ENCODE measurements around the gene BMS1.
"Not testable (repeated sequence)": the region's sequence is repeated elsewhere in the genome, so short reads cannot be mapped to it uniquely, and the experiment has no call there.

BMS1 gene

GRCh38 chr10:42782446-42783180 is at the start of gene BMS1:
Gene BMS1 (plus strand): TSS chr10:42782795. CDS start chr10:42784395, 1,600 bp downstream.
- H3K4me3 ChIP-seq (ENCODE audit: low read depth, low read length), result peak within 1 kb of the TSS; percentile 76
- in situ Hi-C loops (cut with HindIII; ENCODE audit: low sequenced_read_pairs), result no loop called here
- TF ChIP-seq CTCF (IDR thresholded peaks at IDR 0.05; ENCODE audit: low read depth, low read length), result no peak
- peak; percentile 97 for DNase-seq (ENCODE audit: low read depth, low spot score)

- no peak overlapping the region for H3K4me3 ChIP-seq (ENCODE audit: low read depth, low read length)
- no peak for TF ChIP-seq CTCF (IDR thresholded peaks at IDR 0.05; ENCODE audit: low read depth, low read length)
- no peak for DNase-seq (ENCODE audit: low read depth, low spot score)
- in situ Hi-C loops (cut with HindIII; ENCODE audit: low sequenced_read_pairs), result no loop called here
Measured at GRCh38 chr10:42734536-42734935, 48.1 kb upstream of the BMS1 start.

- TF ChIP-seq CTCF (IDR thresholded peaks at IDR 0.05; ENCODE audit: low read depth, low read length), result no peak
- in situ Hi-C loops (cut with HindIII; ENCODE audit: low sequenced_read_pairs), result no loop called here
- DNase-seq (ENCODE audit: low read depth, low spot score), result no peak
- no peak overlapping the region for H3K4me3 ChIP-seq (ENCODE audit: low read depth, low read length)
Measured at GRCh38 chr10:42738679-42739078, 43.9 kb upstream of the BMS1 start.

- H3K4me3 ChIP-seq (ENCODE audit: low read depth, low read length); DNase-seq (ENCODE audit: low read depth, low spot score); in situ Hi-C loops (cut with HindIII; ENCODE audit: low sequenced_read_pairs): not testable (repeated sequence)
Measured at GRCh38 chr10:42741536-42741935, 41.1 kb upstream of the BMS1 start.

- no peak overlapping the region for H3K4me3 ChIP-seq (ENCODE audit: low read depth, low read length)
- TF ChIP-seq CTCF (IDR thresholded peaks at IDR 0.05; ENCODE audit: low read depth, low read length), result no peak
- in situ Hi-C loops (cut with HindIII; ENCODE audit: low sequenced_read_pairs), result no loop called here
- no peak for DNase-seq (ENCODE audit: low read depth, low spot score)
Measured at GRCh38 chr10:42743697-42744096, 38.9 kb upstream of the BMS1 start.

- DNase-seq (ENCODE audit: low read depth, low spot score), result no peak
- no peak overlapping the region for H3K4me3 ChIP-seq (ENCODE audit: low read depth, low read length)
- in situ Hi-C loops (cut with HindIII; ENCODE audit: low sequenced_read_pairs), result no loop called here
- no peak for TF ChIP-seq CTCF (IDR thresholded peaks at IDR 0.05; ENCODE audit: low read depth, low read length)
Measured at GRCh38 chr10:42744134-42744701, 38.4 kb upstream of the BMS1 start.

- peak overlapping the region; percentile 35 for H3K4me3 ChIP-seq (ENCODE audit: low read depth, low read length)
- peak; percentile 88 for TF ChIP-seq CTCF (IDR thresholded peaks at IDR 0.05; ENCODE audit: low read depth, low read length)
- in situ Hi-C loops (cut with HindIII; ENCODE audit: low sequenced_read_pairs), result no loop called here
- DNase-seq (ENCODE audit: low read depth, low spot score), result peak; percentile 63
Measured at GRCh38 chr10:42753126-42753506, 29.5 kb upstream of the BMS1 start.
